ENCODE measurements around the gene MTX2. TPM values are rescaled to one million over a fixed set of nuclear protein-coding genes. Genes with fewer than 3 reads are reported as not detected.

The MTX2 gene
- total and polyA plus RNA-seq, 8 donors, result 12.2 to 150 (median 37.1) TPM

- Histone ChIP-seq H3K36me3 (no peaks in the 10 kb centered on the region), H3K27ac (peak overlapping the region; percentile 88 to 92 (median 91)), H3K9me3 (no peaks in the 10 kb centered on the region), H3K4me3 (peak overlapping the region; percentile 57 to 86 (median 73)), H3K4me1 (peaks cover 0 to 34% (median 13%) of the 10 kb centered on the region in 4 donors), H3K27me3 (peaks cover 0 to 10% (median 0%) of the 10 kb centered on the region in 3 donors)
- WGBS, 5 donors, result 19 to 23% (median 20%) methylated on average over 10 of the region's 10 CpGs
- TF ChIP-seq CTCF (IDR thresholded peaks at IDR 0.05), result no peak
- TF ChIP-seq EP300 (IDR thresholded peaks at IDR 0.05), result no peak
- no peak for TF ChIP-seq POLR2A (IDR thresholded peaks at IDR 0.05)
- no peak for TF ChIP-seq POLR2AphosphoS5 (IDR thresholded peaks at IDR 0.05)
- DNase-seq, result no peak
- intact Hi-C loops (cut with DNase I; ENCODE audit: low total_unique reads), result no loop called here
These were observed 295 bp upstream of the MTX2 start for GRCh38 chr2:176268976-176269318.

GRCh38 chr2:176270100-176270750, 983 bp downstream of the MTX2 start:
- H3K27me3 ChIP-seq, result peaks cover 0 to 1% (median 0%) of the 10 kb centered on the region in 3 donors
- peaks cover 0 to 34% (median 13%) of the 10 kb centered on the region in 4 donors for H3K4me1 ChIP-seq
- no peak for DNase-seq
- TF ChIP-seq CTCF (IDR thresholded peaks at IDR 0.05) (no peak), POLR2AphosphoS5 (IDR thresholded peaks at IDR 0.05) (no peak), POLR2A (IDR thresholded peaks at IDR 0.05) (no peak), EP300 (IDR thresholded peaks at IDR 0.05) (no peak)
- intact Hi-C loops (cut with DNase I; ENCODE audit: low total_unique reads), result no loop called here
- H3K4me3 ChIP-seq, result peak overlapping the region; percentile 57 to 86 (median 73)
- peak overlapping the region in 4 of 5 donors; percentile 88 to 92 (median 90) for H3K27ac ChIP-seq
- no peaks in the 10 kb centered on the region for H3K36me3 ChIP-seq
- H3K9me3 ChIP-seq, result no peaks in the 10 kb centered on the region
- WGBS, 5 donors, result 46 to 56% (median 49%) methylated on average over 18 of the region's 18 CpGs

GRCh38 chr2:176272870-176273459, 3.7 kb downstream of the MTX2 start:
- TF ChIP-seq POLR2A (IDR thresholded peaks at IDR 0.05) (no peak), CTCF (IDR thresholded peaks at IDR 0.05) (no peak), EP300 (IDR thresholded peaks at IDR 0.05) (no peak), POLR2AphosphoS5 (IDR thresholded peaks at IDR 0.05) (no peak)
- Histone ChIP-seq H3K4me3 (no peak overlapping the region), H3K27ac (no peak overlapping the region), H3K9me3 (no peaks in the 10 kb centered on the region), H3K36me3 (no peaks in the 10 kb centered on the region), H3K27me3 (no peaks in the 10 kb centered on the region), H3K4me1 (peaks cover 0 to 34% (median 13%) of the 10 kb centered on the region in 4 donors)
- DNase-seq, result no peak
- intact Hi-C loops (cut with DNase I; ENCODE audit: low total_unique reads), result no loop called here
- 85 to 93% (median 89%) methylated on average over 4 of the region's 4 CpGs for WGBS, 5 donors

- H3K36me3 ChIP-seq, result no peaks in the 10 kb centered on the region
- no peak overlapping the region for H3K4me3 ChIP-seq
- intact Hi-C loops (cut with DNase I; ENCODE audit: low total_unique reads), result no loop called here
- TF ChIP-seq CTCF (IDR thresholded peaks at IDR 0.05) (no peak), EP300 (IDR thresholded peaks at IDR 0.05) (no peak), POLR2A (IDR thresholded peaks at IDR 0.05) (no peak), POLR2AphosphoS5 (IDR thresholded peaks at IDR 0.05) (no peak)
- H3K9me3 ChIP-seq, result no peaks in the 10 kb centered on the region
- H3K4me1 ChIP-seq, result peaks cover 0 to 7% (median 3%) of the 10 kb centered on the region in 4 donors
- DNase-seq, result no peak
- WGBS, 5 donors, result 95 to 100% (median 98%) methylated on average over 1 of the region's 1 CpG
- H3K27me3 ChIP-seq, result no peaks in the 10 kb centered on the region
- H3K27ac ChIP-seq, result no peak overlapping the region
These were observed 9.7 kb downstream of the MTX2 start for GRCh38 chr2:176278927-176279326.

Measured in stomach (tissue), 9 donors.